HUES6 (cell line): Measurements from ENCODE around the gene IMP3.
"Not testable (repeated sequence)": the region's sequence is repeated elsewhere in the genome, so short reads cannot be mapped to it uniquely, and the experiment has no call there.

Experiments used
- H3K27ac ChIP-seq: 2 replicates; pipeline ENCODE4 v1.7.0; 2013; ENCODE audit warnings: low read depth, mild to moderate bottlenecking, low read length, inconsistent platforms
- H3K27me3 ChIP-seq: 2 replicates; pipeline ENCODE4 v1.6.1; 2013; ENCODE audit warnings: low read length; ENCODE audit not compliant: control insufficient read depth, insufficient read depth
- H3K36me3 ChIP-seq: 2 replicates; pipeline ENCODE4 v1.6.1; 2013; ENCODE audit warnings: low read length; ENCODE audit not compliant: control insufficient read depth, insufficient read depth
- H3K4me1 ChIP-seq: 2 replicates; pipeline ENCODE4 v1.6.1; 2013; ENCODE audit warnings: low read length; ENCODE audit not compliant: control insufficient read depth, insufficient read depth
- H3K4me3 ChIP-seq: 2 replicates; pipeline ENCODE4 v1.5.1; 2013; ENCODE audit warnings: low read depth, low read length
- H3K9ac ChIP-seq: one replicate; pipeline ENCODE4 v1.6.1; 2013; ENCODE audit warnings: mild to moderate bottlenecking, low read length
- H3K9me3 ChIP-seq: 2 replicates; pipeline ENCODE4 v1.6.1; 2013; ENCODE audit warnings: low read depth, low read length; ENCODE audit not compliant: control insufficient read depth, insufficient read depth

IMP3 gene

GRCh38 chr15:75680007-75680789 is 40.2 kb upstream of the IMP3 start:
- Histone ChIP-seq H3K27me3 (no peaks in the 10 kb centered on the region), H3K36me3 (no peaks in the 10 kb centered on the region), H3K4me1 (peaks cover 8% of the 10 kb centered on the region; the same call in 1 of the 2 replicates), H3K9me3 (no peaks in the 10 kb centered on the region), H3K4me3 (no peak overlapping the region), H3K27ac (no peak overlapping the region), H3K9ac (no peak overlapping the region)

GRCh38 chr15:75678324-75678690 is 38.3 kb upstream of the IMP3 start:
- H3K27ac ChIP-seq, H3K9ac ChIP-seq, H3K4me3 ChIP-seq, H3K9me3 ChIP-seq, H3K36me3 ChIP-seq, H3K27me3 ChIP-seq: not testable (repeated sequence)
- peaks cover 12% of the 10 kb centered on the region; the same call in 1 of the 2 replicates for H3K4me1 ChIP-seq

GRCh38 chr15:75677465-75678323 is 37.7 kb upstream of the IMP3 start:
- no peak overlapping the region for H3K9ac ChIP-seq

GRCh38 chr15:75676688-75677464 is 36.9 kb upstream of the IMP3 start:
- no peak overlapping the region for H3K27ac ChIP-seq
- H3K4me1 ChIP-seq, result peaks cover 26% of the 10 kb centered on the region

More at GRCh38 chr15:75677465-75678323, 37.7 kb upstream of the IMP3 start:
- peaks cover 18% of the 10 kb centered on the region for H3K4me1 ChIP-seq
- H3K9me3 ChIP-seq, result no peaks in the 10 kb centered on the region
- no peaks in the 10 kb centered on the region for H3K36me3 ChIP-seq
- H3K27ac ChIP-seq, result no peak overlapping the region
- H3K27me3 ChIP-seq, result no peaks in the 10 kb centered on the region
- H3K4me3 ChIP-seq, result no peak overlapping the region

GRCh38 chr15:75675579-75676404 is 35.8 kb upstream of the IMP3 start:
- Histone ChIP-seq H3K9me3 (no peaks in the 10 kb centered on the region), H3K4me3 (no peak overlapping the region), H3K27me3 (no peaks in the 10 kb centered on the region), H3K27ac (no peak overlapping the region), H3K36me3 (no peaks in the 10 kb centered on the region), H3K4me1 (peaks cover 31% of the 10 kb centered on the region), H3K9ac (no peak overlapping the region)

More at GRCh38 chr15:75676688-75677464, 36.9 kb upstream of the IMP3 start:
- no peak overlapping the region for H3K4me3 ChIP-seq
- H3K27me3 ChIP-seq, result no peaks in the 10 kb centered on the region
- no peak overlapping the region for H3K9ac ChIP-seq
- H3K36me3 ChIP-seq, result no peaks in the 10 kb centered on the region
- H3K9me3 ChIP-seq, result no peaks in the 10 kb centered on the region

GRCh38 chr15:75674366-75674765 is 34.3 kb upstream of the IMP3 start:
- no peaks in the 10 kb centered on the region for H3K36me3 ChIP-seq
- no peak overlapping the region for H3K4me3 ChIP-seq
- H3K9me3 ChIP-seq, result no peaks in the 10 kb centered on the region
- no peaks in the 10 kb centered on the region for H3K27me3 ChIP-seq
- peaks cover 26% of the 10 kb centered on the region for H3K4me1 ChIP-seq
- H3K9ac ChIP-seq, result no peak overlapping the region
- no peak overlapping the region for H3K27ac ChIP-seq

- H3K27ac ChIP-seq, result peak overlapping the region; percentile 46; the same call in 1 of the 2 replicates
- H3K27me3 ChIP-seq, result no peaks in the 10 kb centered on the region
- H3K4me3 ChIP-seq, result no peak overlapping the region
- no peaks in the 10 kb centered on the region for H3K36me3 ChIP-seq
- H3K4me1 ChIP-seq, result peaks cover 26% of the 10 kb centered on the region
- H3K9me3 ChIP-seq, result no peaks in the 10 kb centered on the region
- peak overlapping the region; percentile 66 for H3K9ac ChIP-seq
Measured at GRCh38 chr15:75673426-75674235, 33.6 kb upstream of the IMP3 start.

- no peaks in the 10 kb centered on the region for H3K27me3 ChIP-seq
- peak overlapping the region; percentile 46; the same call in 1 of the 2 replicates for H3K27ac ChIP-seq
- no peaks in the 10 kb centered on the region for H3K9me3 ChIP-seq
- H3K36me3 ChIP-seq, result no peaks in the 10 kb centered on the region
- peaks cover 26% of the 10 kb centered on the region for H3K4me1 ChIP-seq
- peak overlapping the region; percentile 66 for H3K9ac ChIP-seq
- H3K4me3 ChIP-seq, result peak overlapping the region; percentile 20; the same call in 1 of the 2 replicates
Measured at GRCh38 chr15:75672646-75673425, 32.8 kb upstream of the IMP3 start.
